ENCODE measurements around the gene RAB8B. TPM values are rescaled to one million over a fixed set of nuclear protein-coding genes. Genes with fewer than 3 reads are reported as not detected.
"Not testable (repeated sequence)": the region's sequence is repeated elsewhere in the genome, so short reads cannot be mapped to it uniquely, and the experiment has no call there.

Gene RAB8B
- total RNA-seq, 1 experiment from 2014 or later, result 18.2 TPM

DNA sequence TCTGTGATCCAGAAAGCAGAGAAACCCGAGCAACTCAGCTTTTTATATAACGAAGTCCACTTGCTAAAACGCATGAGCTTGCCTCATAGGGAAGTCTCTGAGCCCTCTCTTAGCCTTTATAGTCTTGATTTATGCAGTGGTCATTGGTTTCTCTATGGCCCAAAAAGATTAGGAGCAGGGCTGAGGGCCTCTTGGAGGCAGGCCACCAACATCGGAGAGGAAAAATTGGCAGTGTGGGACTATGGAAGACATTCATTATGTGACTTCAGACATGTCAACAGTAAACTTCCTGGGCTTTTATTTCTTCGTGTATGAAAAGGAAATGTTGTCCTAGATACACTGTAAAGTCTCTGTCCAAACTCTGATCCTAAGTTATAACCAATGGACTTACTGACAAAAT lies 13.5 kb downstream of the RAB8B start:
- no peak overlapping the region for H3K4me3 ChIP-seq (ENCODE audit: low read depth, low read length)
- H3K9me3 ChIP-seq, result no peaks in the 10 kb centered on the region
- no TSS peak for BruUV-seq (replicated peaks)
- Mint-ChIP-seq H3K4me1 (ENCODE audit: low read depth, unreplicated experiment) (no peaks in the 10 kb centered on the region), H3K27me3 (ENCODE audit: insufficient read depth, unreplicated experiment) (no peaks in the 10 kb centered on the region), H3K36me3 (ENCODE audit: insufficient read depth, unreplicated experiment) (peaks cover 4% of the 10 kb centered on the region), H3K4me3 (ENCODE audit: unreplicated experiment) (no peak overlapping the region), H3K9me3 (ENCODE audit: unreplicated experiment) (no peaks in the 10 kb centered on the region), H3K27ac (ENCODE audit: unreplicated experiment) (no peak overlapping the region)
- ChIA-PET POLR2A (no interaction called here), CTCF (interaction anchor here (0.6 kb wide), 1 partner anchor 179 kb away, joined by 3 read pairs; no protein-coding TSS in a partner anchor)
- no peak for DNase-seq
- TF ChIP-seq, protein P1, sequence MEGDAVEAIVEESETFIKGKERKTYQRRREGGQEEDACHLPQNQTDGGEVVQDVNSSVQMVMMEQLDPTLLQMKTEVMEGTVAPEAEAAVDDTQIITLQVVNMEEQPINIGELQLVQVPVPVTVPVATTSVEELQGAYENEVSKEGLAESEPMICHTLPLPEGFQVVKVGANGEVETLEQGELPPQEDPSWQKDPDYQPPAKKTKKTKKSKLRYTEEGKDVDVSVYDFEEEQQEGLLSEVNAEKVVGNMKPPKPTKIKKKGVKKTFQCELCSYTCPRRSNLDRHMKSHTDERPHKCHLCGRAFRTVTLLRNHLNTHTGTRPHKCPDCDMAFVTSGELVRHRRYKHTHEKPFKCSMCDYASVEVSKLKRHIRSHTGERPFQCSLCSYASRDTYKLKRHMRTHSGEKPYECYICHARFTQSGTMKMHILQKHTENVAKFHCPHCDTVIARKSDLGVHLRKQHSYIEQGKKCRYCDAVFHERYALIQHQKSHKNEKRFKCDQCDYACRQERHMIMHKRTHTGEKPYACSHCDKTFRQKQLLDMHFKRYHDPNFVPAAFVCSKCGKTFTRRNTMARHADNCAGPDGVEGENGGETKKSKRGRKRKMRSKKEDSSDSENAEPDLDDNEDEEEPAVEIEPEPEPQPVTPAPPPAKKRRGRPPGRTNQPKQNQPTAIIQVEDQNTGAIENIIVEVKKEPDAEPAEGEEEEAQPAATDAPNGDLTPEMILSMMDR (IDR thresholded peaks at IDR 0.05; ENCODE audit: insufficient read depth in 1 of 2, low read depth in 1 of 2, low read length in 1 of 2, severe bottlenecking in 1 of 2, unreplicated experiment in 1 of 2), result no peak
- intact Hi-C loops (cut with micrococcal nuclease; ENCODE audit: unreplicated experiment), result no loop called here
- no peaks in the 10 kb centered on the region for H3K36me3 ChIP-seq (ENCODE audit: control insufficient read depth, insufficient read depth, low read length)
- H3K27me3 ChIP-seq (replicated peaks; ENCODE audit: control insufficient read depth, insufficient read depth, low read length), result no peaks in the 10 kb centered on the region
- H3K4me1 ChIP-seq, result peaks cover 14% of the 10 kb centered on the region

DNA sequence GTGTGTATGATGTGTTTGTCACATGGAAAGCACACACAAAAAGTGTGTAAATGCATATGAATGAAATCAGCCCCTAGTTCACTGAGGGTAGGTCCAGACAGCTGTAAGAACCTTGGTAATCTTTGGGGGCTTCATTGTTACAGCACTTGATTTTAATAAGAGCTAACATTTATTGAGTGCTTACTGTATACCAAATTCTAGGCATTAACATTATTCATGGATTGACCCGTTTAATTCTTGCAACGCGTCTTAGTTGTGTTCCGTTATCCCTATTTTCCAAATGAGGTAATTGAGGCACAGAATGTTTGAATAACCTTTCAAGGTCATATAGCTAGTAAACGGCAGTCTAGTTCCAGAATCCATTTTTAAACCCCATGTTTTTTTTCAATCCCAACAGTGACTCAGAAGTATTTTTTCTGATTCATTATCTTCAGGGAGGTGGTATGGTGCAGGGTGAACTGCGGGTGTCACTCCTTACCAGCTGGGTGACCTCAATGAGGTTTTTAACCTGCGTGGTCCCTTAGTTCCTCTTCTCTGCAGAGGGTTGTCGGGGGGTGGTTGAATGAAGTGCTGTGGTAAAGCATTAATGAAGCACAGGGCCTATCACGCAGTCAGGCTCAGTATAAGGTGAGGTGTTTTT lies 14.2 kb downstream of the RAB8B start:
- no peak for DNase-seq
- CTCF ChIA-PET, result no interaction called here
- Mint-ChIP-seq H3K27ac (ENCODE audit: unreplicated experiment) (no peak overlapping the region), H3K4me1 (ENCODE audit: low read depth, unreplicated experiment) (no peaks in the 10 kb centered on the region), H3K9me3 (ENCODE audit: unreplicated experiment) (no peaks in the 10 kb centered on the region), H3K36me3 (ENCODE audit: insufficient read depth, unreplicated experiment) (peaks cover 4% of the 10 kb centered on the region), H3K27me3 (ENCODE audit: insufficient read depth, unreplicated experiment) (no peaks in the 10 kb centered on the region), H3K4me3 (ENCODE audit: unreplicated experiment) (no peak overlapping the region)
- H3K9me3 ChIP-seq, result no peaks in the 10 kb centered on the region
- H3K27me3 ChIP-seq (replicated peaks; ENCODE audit: control insufficient read depth, insufficient read depth, low read length), result no peaks in the 10 kb centered on the region
- H3K4me1 ChIP-seq, result peaks cover 14% of the 10 kb centered on the region
- no TSS peak for BruUV-seq (replicated peaks)
- TF ChIP-seq, protein P1 (IDR thresholded peaks at IDR 0.05; ENCODE audit: insufficient read depth in 1 of 2, low read depth in 1 of 2, low read length in 1 of 2, severe bottlenecking in 1 of 2, unreplicated experiment in 1 of 2), result no peak
- no peaks in the 10 kb centered on the region for H3K36me3 ChIP-seq (ENCODE audit: control insufficient read depth, insufficient read depth, low read length)
- H3K4me3 ChIP-seq (ENCODE audit: low read depth, low read length), result no peak overlapping the region
- POLR2A ChIA-PET, result no interaction called here
- intact Hi-C loops (cut with micrococcal nuclease; ENCODE audit: unreplicated experiment), result no loop called here

DNA sequence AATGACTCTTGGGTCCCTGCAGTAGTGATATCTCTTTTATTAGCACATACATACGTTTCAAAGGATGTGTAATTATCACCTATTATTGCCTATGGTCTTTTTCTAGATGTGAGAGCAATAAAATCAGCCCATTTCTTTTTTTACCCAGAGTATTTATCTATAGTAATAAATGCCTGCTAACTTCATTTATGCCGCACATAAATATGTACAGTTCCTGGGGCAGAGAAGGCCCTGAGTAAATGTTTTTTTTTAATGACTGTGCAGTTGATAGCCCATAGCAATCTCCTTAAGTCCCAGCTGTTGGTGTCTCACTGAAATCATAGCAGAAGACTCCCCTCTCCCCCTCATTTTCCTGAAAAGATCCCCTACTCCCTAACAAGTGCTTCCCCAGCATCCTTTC lies 16.7 kb downstream of the RAB8B start:
- H3K4me1 ChIP-seq, result peaks cover 17% of the 10 kb centered on the region
- Mint-ChIP-seq H3K27me3 (ENCODE audit: insufficient read depth, unreplicated experiment) (no peaks in the 10 kb centered on the region), H3K27ac (ENCODE audit: unreplicated experiment) (no peak overlapping the region), H3K4me3 (ENCODE audit: unreplicated experiment) (no peak overlapping the region), H3K4me1 (ENCODE audit: low read depth, unreplicated experiment) (peaks cover 4% of the 10 kb centered on the region), H3K36me3 (ENCODE audit: insufficient read depth, unreplicated experiment) (peaks cover 4% of the 10 kb centered on the region), H3K9me3 (ENCODE audit: unreplicated experiment) (no peaks in the 10 kb centered on the region)
- POLR2A ChIA-PET, result no interaction called here
- DNase-seq, result no peak
- intact Hi-C loops (cut with micrococcal nuclease; ENCODE audit: unreplicated experiment), result no loop called here
- CTCF ChIA-PET, result no interaction called here
- H3K27me3 ChIP-seq (replicated peaks; ENCODE audit: control insufficient read depth, insufficient read depth, low read length), result no peaks in the 10 kb centered on the region
- no peaks in the 10 kb centered on the region for H3K36me3 ChIP-seq (ENCODE audit: control insufficient read depth, insufficient read depth, low read length)
- TF ChIP-seq, protein P1 (IDR thresholded peaks at IDR 0.05; ENCODE audit: insufficient read depth in 1 of 2, low read depth in 1 of 2, low read length in 1 of 2, severe bottlenecking in 1 of 2, unreplicated experiment in 1 of 2), result no peak
- no peak overlapping the region for H3K4me3 ChIP-seq (ENCODE audit: low read depth, low read length)
- BruUV-seq (replicated peaks), result no TSS peak
- no peaks in the 10 kb centered on the region for H3K9me3 ChIP-seq

DNA sequence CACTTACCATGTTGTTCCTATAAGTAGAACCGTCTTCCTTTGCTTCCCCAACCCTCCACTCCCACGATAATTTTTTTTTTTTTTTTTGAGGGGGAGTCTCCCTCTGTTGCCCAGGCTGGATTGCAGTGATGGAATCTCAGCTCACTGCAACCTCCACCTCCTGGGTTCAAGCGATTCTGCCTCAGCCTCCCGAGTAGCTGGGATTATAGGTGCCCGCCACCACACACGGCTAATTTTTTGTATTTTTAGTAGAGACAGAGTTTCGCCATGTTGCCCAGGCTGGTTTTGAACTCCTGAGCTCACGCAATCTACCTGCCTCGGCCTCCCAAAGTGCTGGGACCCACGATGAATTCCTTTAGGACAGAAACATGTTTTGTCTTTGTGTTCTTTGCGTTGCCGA lies 19.4 kb downstream of the RAB8B start:
- H3K4me3 Mint-ChIP-seq (ENCODE audit: unreplicated experiment); H3K27me3 Mint-ChIP-seq (ENCODE audit: insufficient read depth, unreplicated experiment); CTCF ChIA-PET; H3K4me3 ChIP-seq (ENCODE audit: low read depth, low read length); H3K27me3 ChIP-seq (replicated peaks; ENCODE audit: control insufficient read depth, insufficient read depth, low read length); H3K36me3 ChIP-seq (ENCODE audit: control insufficient read depth, insufficient read depth, low read length); intact Hi-C loops (cut with micrococcal nuclease; ENCODE audit: unreplicated experiment); H3K9me3 Mint-ChIP-seq (ENCODE audit: unreplicated experiment); BruUV-seq (replicated peaks); POLR2A ChIA-PET; H3K36me3 Mint-ChIP-seq (ENCODE audit: insufficient read depth, unreplicated experiment); H3K27ac Mint-ChIP-seq (ENCODE audit: unreplicated experiment); H3K9me3 ChIP-seq; DNase-seq: not testable (repeated sequence)
- peaks cover 17% of the 10 kb centered on the region for H3K4me1 Mint-ChIP-seq (ENCODE audit: low read depth, unreplicated experiment)
- H3K4me1 ChIP-seq, result peaks cover 24% of the 10 kb centered on the region
